HG03064 (cell line): Measurements from ENCODE around the gene UQCRH.
"Not testable (repeated sequence)": the region's sequence is repeated elsewhere in the genome, so short reads cannot be mapped to it uniquely, and the experiment has no call there.

Experiments
- ATAC-seq: cut with Tn5 transposase; IDR thresholded peaks from one replicate; pipeline ENCODE4 v1.9.1; 2021; ENCODE audit warnings: low read depth; ENCODE audit not compliant: unreplicated experiment

Gene UQCRH

GRCh38 chr1:46331786-46332540 is 28.5 kb downstream of the UQCRH start:
- not testable (repeated sequence) for ATAC-seq

GRCh38 chr1:46333300-46334029 is 30.0 kb downstream of the UQCRH start:
- ATAC-seq, result peak; percentile 48

GRCh38 chr1:46334030-46334384 is 30.5 kb downstream of the UQCRH start:
- ATAC-seq, result no peak

GRCh38 chr1:46335081-46335480 is 31.6 kb downstream of the UQCRH start:
- ATAC-seq, result no peak

GRCh38 chr1:46337409-46337808 is 33.9 kb downstream of the UQCRH start:
- not testable (repeated sequence) for ATAC-seq

- ATAC-seq, result peak; percentile 71
Observed at GRCh38 chr1:46340404-46341221, 37.1 kb downstream of the UQCRH start, which contains the start of gene NSUN4. Gene NSUN4 (plus strand): TSS chr1:46340807. CDS start chr1:46340827, 20 bp downstream.

- no peak for ATAC-seq
Observed at GRCh38 chr1:46341222-46342083, 38.0 kb downstream of the UQCRH start.

GRCh38 chr1:46342084-46342656 is 38.7 kb downstream of the UQCRH start:
- no peak for ATAC-seq

GRCh38 chr1:46342677-46343350 is 39.3 kb downstream of the UQCRH start:
- ATAC-seq, result no peak

- ATAC-seq, result no peak
Observed at GRCh38 chr1:46343351-46343695, 39.8 kb downstream of the UQCRH start.

- ATAC-seq, result no peak
Observed at GRCh38 chr1:46343705-46344104, 40.2 kb downstream of the UQCRH start.

GRCh38 chr1:46344481-46344880 is 41.0 kb downstream of the UQCRH start:
- no peak for ATAC-seq

GRCh38 chr1:46345281-46345680 is 41.8 kb downstream of the UQCRH start:
- ATAC-seq, result no peak

- ATAC-seq, result no peak
Observed at GRCh38 chr1:46352363-46352762, 48.9 kb downstream of the UQCRH start.

- not testable (repeated sequence) for ATAC-seq
Observed at GRCh38 chr1:46355920-46356319, 52.4 kb downstream of the UQCRH start.

- ATAC-seq, result no peak
Observed at GRCh38 chr1:46362158-46362557, 58.7 kb downstream of the UQCRH start.

- no peak for ATAC-seq
Observed at GRCh38 chr1:46363121-46363520, 59.6 kb downstream of the UQCRH start.

GRCh38 chr1:46364612-46365011 is 61.1 kb downstream of the UQCRH start:
- ATAC-seq, result no peak

GRCh38 chr1:46365796-46366195 is 62.3 kb downstream of the UQCRH start:
- ATAC-seq, result not testable (repeated sequence)
